OCI-LY7 (cell line): ENCODE measurements around the gene B4GALNT4. TPM values are rescaled to one million over a fixed set of nuclear protein-coding genes. Genes with fewer than 3 reads are reported as not detected.

Experiments
- BruUV-seq: library from RNA; stranded (reverse); fragments of 400-500 nt; replicated peaks from 2 replicates; lab custom pipeline; 2021; lab: Mats Ljungman, UMichigan
- CTCF ChIA-PET: fragments of 300-600 bp; sonication (Branson Sonifier 250); formaldehyde crosslinking; loops from one replicate; lab custom pipeline; 2022; ENCODE audit warnings: antibody characterized with exemption; ENCODE audit not compliant: unreplicated experiment; lab: Charles Lee
- POLR2A ChIA-PET: fragments of 300-600 bp; sonication (Branson Sonifier 250); formaldehyde crosslinking; loops from one replicate; lab custom pipeline; 2022; ENCODE audit warnings: antibody characterized with exemption; lab: Charles Lee
- DNase-seq: peaks from one replicate; pipeline ENCODE4 v3.0.0-alpha.2; 2015; ENCODE audit warnings: low spot score
- H2AFZ ChIP-seq: fragments of 200-600 bp; sonication (generic), shearing (Covaris generic); 2 replicates; pipeline ENCODE4 v1.6.1; 2014; ENCODE audit warnings: mild to moderate bottlenecking, antibody characterized with exemption, low read length, moderate library complexity
- H3K27ac ChIP-seq: fragments of 200-600 bp; sonication (generic); 2 replicates; pipeline ENCODE4 v1.5.1; 2014; ENCODE audit warnings: mixed run types, low read depth, mild to moderate bottlenecking, moderate library complexity, low read length, inconsistent platforms; ENCODE audit not compliant: poor library complexity, severe bottlenecking
- H3K36me3 ChIP-seq: fragments of 200-600 bp; sonication (generic); 2 replicates; pipeline ENCODE4 v1.6.1; 2014; ENCODE audit warnings: mild to moderate bottlenecking, antibody characterized with exemption, low read length, moderate library complexity, mixed read lengths; ENCODE audit not compliant: insufficient read depth
- H3K4me1 ChIP-seq: fragments of 200-600 bp; sonication (generic); 2 replicates; pipeline ENCODE4 v1.5.1; 2014; ENCODE audit warnings: mild to moderate bottlenecking, low read length; ENCODE audit not compliant: insufficient read depth, poor library complexity, severe bottlenecking
- H3K4me2 ChIP-seq: fragments of 200-600 bp; sonication (generic); 2 replicates; pipeline ENCODE4 v1.6.1; 2014; ENCODE audit warnings: mild to moderate bottlenecking, low read length
- H3K4me3 ChIP-seq: fragments of 200-600 bp; sonication (generic); 2 replicates; pipeline ENCODE4 v1.5.1; 2014; ENCODE audit warnings: mild to moderate bottlenecking, low read depth, low read length; ENCODE audit not compliant: poor library complexity, severe bottlenecking
- H3K79me2 ChIP-seq: fragments of 200-600 bp; sonication (generic); 2 replicates; pipeline ENCODE4 v1.6.1; 2016; ENCODE audit warnings: low read depth, mild to moderate bottlenecking, low read length, moderate library complexity, mixed read lengths; ENCODE audit not compliant: insufficient read depth
- H3K9me2 ChIP-seq: fragments of 200-600 bp; sonication (generic); 2 replicates; pipeline ENCODE4 v1.6.1; 2016; ENCODE audit warnings: mild to moderate bottlenecking, low read length, mixed read lengths; ENCODE audit not compliant: insufficient read depth
- H3K9me3 ChIP-seq: fragments of 200-600 bp; sonication (generic); 2 replicates; pipeline ENCODE4 v1.6.1; 2014; ENCODE audit warnings: mild to moderate bottlenecking, mixed run types, low read length, mixed read lengths
- H4K20me1 ChIP-seq: fragments of 200-600 bp; sonication (generic); 2 replicates; pipeline ENCODE4 v1.6.1; 2014; ENCODE audit warnings: mild to moderate bottlenecking, antibody characterized with exemption, low read length, moderate library complexity, mixed read lengths; ENCODE audit not compliant: insufficient read depth
- CTCF ChIP-seq: fragments of 200-600 bp; sonication (generic); conservative IDR thresholded peaks from 2 replicates; pipeline ENCODE4 v1.5.1; 2014; ENCODE audit warnings: mild to moderate bottlenecking, antibody characterized with exemption, low read length, moderate library complexity, mixed read lengths
- EZH2phosphoT487 ChIP-seq: fragments of 200-600 bp; sonication (generic); IDR thresholded peaks from 2 replicates; pipeline ENCODE4 v1.6.1; 2018; ENCODE audit warnings: low read depth, borderline replicate concordance, mild to moderate bottlenecking, mixed run types, antibody characterized with exemption, low read length, moderate library complexity, mixed read lengths
- intact Hi-C: fragments of 100-400 bp; cut with micrococcal nuclease; formaldehyde crosslinking; loops from one replicate; pipeline ENCODE4 v1.10.0; 2022; ENCODE audit not compliant: unreplicated experiment
- total RNA-seq, 2 experiments: library from RNA; depleted of rRNA in 1 of 2; stranded (reverse); fragments of >200 nt in 1 of 2; shearing (Covaris generic) in 1 of 2; gene quantifications; 2 replicates each; pipeline ENCODE4 v1.2.3, GENCODE V29; 2014 to 2022

B4GALNT4 gene
- total RNA-seq, 2 experiments from 2014 or later = not detected

GRCh38 chr11:418343-419247, 49.3 kb downstream of the B4GALNT4 start:
- no peak overlapping the region for H2AFZ ChIP-seq
- H3K79me2 ChIP-seq = no peaks in the 10 kb centered on the region
- no peaks in the 10 kb centered on the region for H4K20me1 ChIP-seq
- H3K4me1 ChIP-seq = peaks cover 23% of the 10 kb centered on the region
- no peak overlapping the region for H3K4me2 ChIP-seq
- H3K9me3 ChIP-seq = no peaks in the 10 kb centered on the region
- H3K4me3 ChIP-seq = no peak overlapping the region
- H3K36me3 ChIP-seq = no peaks in the 10 kb centered on the region
- no peaks in the 10 kb centered on the region for H3K9me2 ChIP-seq
- TF ChIP-seq CTCF (no peak), EZH2phosphoT487 (no peak)
- BruUV-seq = no TSS peak
- DNase-seq = no peak
- intact Hi-C loops = no loop called here
- POLR2A ChIA-PET = no interaction called here
- no peak overlapping the region for H3K27ac ChIP-seq
- CTCF ChIA-PET = no interaction called here

DNA sequence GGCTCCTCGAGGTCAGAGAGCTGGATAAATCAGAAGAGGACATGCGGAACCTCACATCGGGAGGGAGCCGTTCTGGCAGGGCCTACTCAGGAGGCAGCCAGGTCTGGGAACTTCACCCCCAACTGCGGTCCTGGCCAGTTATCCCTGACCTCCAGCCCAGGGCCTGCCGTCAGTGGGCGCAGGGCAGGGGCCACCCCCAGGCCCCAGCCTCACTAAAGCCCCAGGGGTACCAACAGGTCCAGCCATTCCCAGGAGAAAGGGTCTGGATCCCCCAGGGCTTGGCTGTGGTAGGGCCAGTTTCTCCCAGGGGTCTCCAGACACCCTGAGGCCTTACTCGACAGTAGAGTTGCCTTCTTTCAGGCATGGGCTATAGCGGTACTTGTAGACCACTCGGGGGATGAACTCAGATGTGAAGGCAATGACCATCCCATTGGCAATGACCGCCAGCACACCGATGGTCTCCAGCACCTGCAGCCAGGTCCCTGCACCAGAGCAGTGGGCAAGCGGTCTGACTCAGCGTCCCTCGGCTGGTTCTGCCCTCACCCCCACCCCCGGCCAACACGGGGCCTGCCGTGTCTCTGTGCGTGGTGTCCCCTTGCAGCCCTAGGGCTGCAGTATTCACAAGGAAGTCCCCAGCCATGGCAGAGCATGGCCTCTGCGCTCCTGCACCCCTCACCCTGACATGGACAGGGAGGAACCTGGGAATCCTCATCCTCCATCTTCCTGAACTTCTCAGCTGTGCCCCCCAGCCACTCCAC, 50.1 kb downstream of the B4GALNT4 start:
- Histone ChIP-seq H3K4me1 (peaks cover 16% of the 10 kb centered on the region), H3K79me2 (no peaks in the 10 kb centered on the region), H3K9me3 (no peaks in the 10 kb centered on the region), H3K36me3 (no peaks in the 10 kb centered on the region), H3K4me3 (no peak overlapping the region), H3K27ac (no peak overlapping the region), H4K20me1 (no peaks in the 10 kb centered on the region), H3K9me2 (no peaks in the 10 kb centered on the region), H2AFZ (no peak overlapping the region), H3K4me2 (no peak overlapping the region)
- ChIA-PET POLR2A (no interaction called here), CTCF (no interaction called here)
- no peak for DNase-seq
- intact Hi-C loops = no loop called here
- no TSS peak for BruUV-seq
- TF ChIP-seq EZH2phosphoT487 (no peak), CTCF (no peak)
